H1 (cell line): Measurements from ENCODE around the gene PTHLH. TPM values are rescaled to one million over a fixed set of nuclear protein-coding genes. Genes with fewer than 3 reads are reported as not detected.

Source experiments
- CTCF ChIA-PET: fragments of 300-600 bp; sonication (Branson Sonifier 250); formaldehyde crosslinking; loops from one replicate; lab custom pipeline; 2021; ENCODE audit not compliant: partially characterized antibody; lab: Charles Lee
- POLR2A ChIA-PET: fragments of 300-600 bp; sonication (Branson Sonifier 250); formaldehyde crosslinking; loops from one replicate; lab custom pipeline; 2021; ENCODE audit warnings: inconsistent platforms; ENCODE audit not compliant: partially characterized antibody; lab: Charles Lee
- DNase-seq, 2 experiments: peaks; one replicate each; pipeline versions ENCODE4 v3.0.0 to v3.0.0-alpha.2; 2010 to 2022; ENCODE audit warnings: low spot score in 2 of 2, low read depth in 1 of 2, mixed read lengths in 1 of 2
- FAIRE-seq: peaks from 2 replicates; lab custom pipeline; 2011; peaks lifted over from hg19 to GRCh38; lab: Jason Lieb, UNC
- H2AFZ ChIP-seq: 2 replicates; pipeline ENCODE4 v1.8.1; 2012; ENCODE audit warnings: low read length, inconsistent platforms
- H2AK5ac ChIP-seq: 2 replicates; pipeline ENCODE4 v1.6.1; 2013; ENCODE audit warnings: low read depth, low read length
- H2BK120ac ChIP-seq: replicated peaks from 2 replicates; pipeline ENCODE3; 2013; ENCODE audit warnings: low read depth, low read length, inconsistent platforms
- H2BK12ac ChIP-seq: 2 replicates; pipeline ENCODE4 v1.6.1; 2013; ENCODE audit warnings: low read depth, low read length
- H2BK15ac ChIP-seq: 2 replicates; pipeline ENCODE4 v1.6.1; 2013; ENCODE audit warnings: low read length
- H2BK20ac ChIP-seq: 2 replicates; pipeline ENCODE4 v1.6.1; 2013; ENCODE audit warnings: low read length
- H2BK5ac ChIP-seq: 2 replicates; pipeline ENCODE4 v1.6.1; 2013; ENCODE audit warnings: low read depth, low read length
- H3K14ac ChIP-seq: 2 replicates; pipeline ENCODE4 v1.6.1; 2013; ENCODE audit warnings: inconsistent platforms; ENCODE audit not compliant: insufficient read length
- H3K18ac ChIP-seq: 2 replicates; pipeline ENCODE4 v1.6.1; 2013; ENCODE audit warnings: low read length; ENCODE audit errors: extremely low read depth
- H3K23ac ChIP-seq: 2 replicates; pipeline ENCODE4 v1.6.1; 2013; ENCODE audit warnings: inconsistent platforms; ENCODE audit not compliant: insufficient read length
- H3K23me2 ChIP-seq: 2 replicates; pipeline ENCODE4 v1.6.1; 2013; ENCODE audit warnings: low read depth, low read length
- H3K27ac ChIP-seq: 2 replicates; pipeline ENCODE4 v1.6.1; 2011; ENCODE audit warnings: low read depth, low read length, inconsistent platforms
- H3K27me3 ChIP-seq, 4 experiments: replicated peaks in 1 of 4; 1 replicate in 1 of 4; 2 replicates in 3 of 4; pipeline versions ENCODE4 v1.6.1 to v1.8.1; 2011 to 2013; ENCODE audit warnings: low read length in 3 of 4, mild to moderate bottlenecking in 3 of 4, inconsistent platforms in 2 of 4, mixed read lengths in 2 of 4, moderate library complexity in 1 of 4; ENCODE audit not compliant: control insufficient read depth in 3 of 4, insufficient read depth in 3 of 4; ENCODE audit errors: extremely low read depth in 1 of 4
- H3K36me3 ChIP-seq, 4 experiments: 2 replicates each; pipeline versions ENCODE4 v1.6.1 to v1.8.1; 2011 to 2013; ENCODE audit warnings: mild to moderate bottlenecking in 4 of 4, low read length in 3 of 4, moderate library complexity in 2 of 4, control low read depth in 1 of 4, inconsistent platforms in 1 of 4; ENCODE audit not compliant: insufficient read depth in 4 of 4, control insufficient read depth in 2 of 4
- H3K4ac ChIP-seq: replicated peaks from 2 replicates; pipeline ENCODE3; 2013; ENCODE audit warnings: low read length, low read depth, mixed read lengths, inconsistent platforms; ENCODE audit not compliant: insufficient read length
- H3K4me1 ChIP-seq, 4 experiments: replicated peaks in 1 of 4; 1 replicate in 1 of 4; 2 replicates in 3 of 4; pipeline versions ENCODE4 v1.6.1 to v1.8.1; 2011 to 2013; ENCODE audit warnings: low read length in 3 of 4, inconsistent platforms in 2 of 4, mixed read lengths in 1 of 4; ENCODE audit not compliant: insufficient read depth in 4 of 4, control insufficient read depth in 3 of 4
- H3K4me2 ChIP-seq, 2 experiments: 2 replicates each; pipeline versions ENCODE4 v1.6.1 to v1.8.1; 2011 to 2013; ENCODE audit warnings: low read depth in 2 of 2, low read length in 2 of 2, control low read depth in 1 of 2, inconsistent platforms in 1 of 2, mild to moderate bottlenecking in 1 of 2; ENCODE audit not compliant: insufficient read depth in 1 of 2
- H3K4me3 ChIP-seq, 4 experiments: fragments of 200-600, 300-600 bp in 1 of 4; sonication (generic), shearing (Covaris generic), sonication (Bioruptor Twin) in 1 of 4; 2 replicates each; pipeline versions ENCODE4 v1.5.1 to v1.8.1; 2011 to 2016; ENCODE audit warnings: low read length in 4 of 4, low read depth in 3 of 4, control low read depth in 2 of 4, inconsistent platforms in 2 of 4, mild to moderate bottlenecking in 2 of 4, mixed read lengths in 1 of 4, moderate library complexity in 1 of 4; ENCODE audit not compliant: insufficient read depth in 2 of 4; ENCODE audit errors: extremely low read depth in 1 of 4
- H3K56ac ChIP-seq: replicated peaks from 2 replicates; pipeline ENCODE3; 2013; ENCODE audit warnings: low read depth, mild to moderate bottlenecking, mixed read lengths, low read length, inconsistent platforms; ENCODE audit not compliant: insufficient read length
- H3K79me1 ChIP-seq: 2 replicates; pipeline ENCODE4 v1.6.1; 2013; ENCODE audit warnings: low read depth, low read length, control low read depth
- H3K79me2 ChIP-seq, 2 experiments: 2 replicates each; pipeline versions ENCODE4 v1.6.1 to v1.8.1; 2012 to 2013; ENCODE audit warnings: low read length in 2 of 2, mild to moderate bottlenecking in 2 of 2, inconsistent platforms in 1 of 2; ENCODE audit not compliant: insufficient read depth in 2 of 2, control insufficient read depth in 1 of 2
- H3K9ac ChIP-seq, 4 experiments: replicated peaks in 1 of 4; 1 replicate in 1 of 4; 2 replicates in 3 of 4; pipeline versions ENCODE4 v1.6.1 to v1.8.1; 2011 to 2013; ENCODE audit warnings: low read depth in 3 of 4, low read length in 3 of 4, control low read depth in 2 of 4, mild to moderate bottlenecking in 2 of 4, moderate library complexity in 2 of 4, inconsistent platforms in 1 of 4; ENCODE audit errors: extremely low read depth in 1 of 4
- H3K9me3 ChIP-seq, 2 experiments: 2 replicates each; pipeline versions ENCODE4 v1.6.1 to v1.8.1; 2012 to 2013; ENCODE audit warnings: mild to moderate bottlenecking in 2 of 2, moderate library complexity in 2 of 2, control low read depth in 1 of 2, inconsistent platforms in 1 of 2, low read depth in 1 of 2, low read length in 1 of 2, mixed read lengths in 1 of 2; ENCODE audit not compliant: insufficient read depth in 2 of 2
- H4K20me1 ChIP-seq, 2 experiments: replicated peaks in 1 of 2; 2 replicates each; pipeline versions ENCODE3 to v1.8.1; 2011 to 2013; ENCODE audit warnings: inconsistent platforms in 2 of 2, low read length in 2 of 2, mild to moderate bottlenecking in 1 of 2; ENCODE audit not compliant: insufficient read depth in 2 of 2, control insufficient read depth in 1 of 2
- H4K5ac ChIP-seq: 2 replicates; pipeline ENCODE4 v1.6.1; 2013; ENCODE audit warnings: low read length, low read depth, mixed read lengths, inconsistent platforms; ENCODE audit not compliant: insufficient read length
- H4K8ac ChIP-seq: 2 replicates; pipeline ENCODE4 v1.8.0; 2013; ENCODE audit warnings: mild to moderate bottlenecking, moderate library complexity, low read length, inconsistent platforms; ENCODE audit not compliant: insufficient read depth; ENCODE audit errors: extremely low read depth
- H4K91ac ChIP-seq: replicated peaks from 2 replicates; pipeline ENCODE3; 2013; ENCODE audit warnings: low read length, mixed read lengths, inconsistent platforms; ENCODE audit not compliant: insufficient read length
- ATF3 ChIP-seq: IDR thresholded peaks from 2 replicates; pipeline ENCODE4 v1.6.1; 2011; ENCODE audit warnings: low read depth, mild to moderate bottlenecking, low read length; ENCODE audit not compliant: insufficient read depth
- EP300 ChIP-seq, 2 experiments: IDR thresholded peaks; 1 replicate in 1 of 2; 2 replicates in 1 of 2; pipeline ENCODE4 v1.6.1; 2011 to 2012; ENCODE audit warnings: low read depth in 2 of 2, low read length in 2 of 2, mild to moderate bottlenecking in 2 of 2, borderline replicate concordance in 1 of 2, inconsistent platforms in 1 of 2, moderate library complexity in 1 of 2
- KDM1A ChIP-seq: fragments of 200-600, 300-600 bp; sonication (generic); IDR thresholded peaks from 2 replicates; pipeline ENCODE4 v1.7.1; 2016; ENCODE audit warnings: mild to moderate bottlenecking, low read length, borderline replicate concordance
- MAFK ChIP-seq: IDR thresholded peaks from 2 replicates; pipeline ENCODE4 v1.6.1; 2012; ENCODE audit warnings: low read depth, mild to moderate bottlenecking, improper control_type of control experiment, low read length
- SIRT6 ChIP-seq: IDR thresholded peaks from one replicate; pipeline ENCODE4 v1.7.1; 2012; ENCODE audit warnings: low read length, inconsistent platforms
- WGBS, 2 experiments: shearing (Covaris generic) in 1 of 2; methylation state at CpG; one replicate each; pipeline versions ENCODE4 v1.1.6 to v1.1.7; 2013 to 2015; ENCODE audit warnings: low lambda C conversion rate in 2 of 2, mixed read lengths in 2 of 2, inconsistent platforms in 1 of 2, low coverage in 1 of 2, missing lambda C conversion rate in 1 of 2; ENCODE audit not compliant: insufficient replicate concordance in 2 of 2, insufficient coverage in 1 of 2, insufficient read length in 1 of 2; ENCODE audit errors: extremely low coverage in 1 of 2, missing lambda C conversion rate in 1 of 2; 5-methylcytosine and 5-hydroxymethylcytosine counted together
- polyA plus RNA-seq, 7 experiments: library from polyadenylated mRNA; depleted of rRNA in 3 of 7; stranded (reverse) in 5 of 7; unstranded in 2 of 7; fragments of >200 nt in 5 of 7; fragments of 200-250 nt in 2 of 7; gene quantifications; 1 replicate in 5 of 7; 2 replicates in 1 of 7; 4 replicates in 1 of 7; pipeline versions ENCODE4 v1.2.1 to v1.2.3, GENCODE V29; 2011 to 2013; ENCODE audit warnings: missing spikeins in 2 of 7, mixed read lengths in 2 of 7
- total RNA-seq: library from RNA; stranded (reverse); fragmentation: NEBNext Ultra II Directional; extraction: Animal tissue kit (Norgen Biotek cat#: 25700); gene quantifications from 2 replicates; pipeline ENCODE4 v1.2.1, GENCODE V29; 2021

Gene PTHLH
- total and polyA plus RNA-seq, 2 of the 8 experiments (the other 6 are each of a cell fraction or from before 2014, with no cell fraction given), result 0.32 TPM; not detected in 1

DNA sequence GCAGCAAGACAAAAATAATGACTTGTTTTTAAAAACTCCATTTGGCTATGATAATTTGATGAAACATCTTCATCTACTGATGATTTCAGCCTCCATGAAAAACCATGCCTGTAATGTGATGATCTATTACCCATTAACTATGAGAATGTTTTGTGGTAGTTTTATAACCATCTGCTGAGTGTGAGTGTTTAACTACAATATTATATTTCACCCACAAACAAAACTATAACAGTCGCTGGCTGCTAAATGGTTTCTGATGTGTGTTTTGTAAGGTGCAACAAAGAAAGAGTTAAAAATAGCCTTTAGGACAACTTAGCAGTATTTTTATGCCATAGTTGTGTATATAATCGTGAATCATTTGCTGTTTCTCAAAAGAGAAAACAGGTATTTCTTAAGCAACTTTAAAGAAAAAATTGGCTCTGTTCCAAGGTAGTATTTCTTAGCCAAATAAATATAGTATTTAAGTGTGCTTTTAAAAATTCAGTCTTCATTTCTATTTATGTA is 4.9 kb downstream of the PTHLH start:
- no peak overlapping the region for H3K18ac ChIP-seq
- DNase-seq (no peak), FAIRE-seq (no peak)
- H2BK5ac ChIP-seq, result no peak overlapping the region
- H2AK5ac ChIP-seq, result no peak overlapping the region
- no peak overlapping the region for H4K91ac ChIP-seq
- no peak overlapping the region for H3K4me3 ChIP-seq
- H3K4ac ChIP-seq, result no peak overlapping the region
- no peak overlapping the region for H3K9ac ChIP-seq
- no peak overlapping the region for H3K27ac ChIP-seq
- H3K36me3 ChIP-seq, result 0 out of 8 replicates have a peak, but pooled peaks cover 0 to 3% (median 0%) of the 10 kb centered on the region in 4 experiments
- peaks cover 2 to 14% (median 6%) of the 10 kb centered on the region in 4 experiments; a peak in 3 of 7 replicates for H3K4me1 ChIP-seq
- H3K56ac ChIP-seq, result no peak overlapping the region
- no peak overlapping the region for H2BK12ac ChIP-seq
- H3K79me2 ChIP-seq, result no peaks in the 10 kb centered on the region
- peaks cover 14% of the 10 kb centered on the region; the same call in 1 of the 2 replicates for H3K23me2 ChIP-seq
- POLR2A ChIA-PET, result no interaction called here
- H3K27me3 ChIP-seq, result peaks cover 34 to 69% (median 52%) of the 10 kb centered on the region in 4 experiments
- no peaks in the 10 kb centered on the region for H3K9me3 ChIP-seq
- no peak overlapping the region for H4K5ac ChIP-seq
- peaks cover 3 to 8% of the 10 kb centered on the region in 2 experiments for H4K20me1 ChIP-seq
- no peak overlapping the region for H2AFZ ChIP-seq
- H3K4me2 ChIP-seq, result no peak overlapping the region
- no peak overlapping the region for H2BK120ac ChIP-seq
- no peak overlapping the region for H3K14ac ChIP-seq
- no peak overlapping the region for H2BK15ac ChIP-seq
- no peak overlapping the region for H2BK20ac ChIP-seq
- TF ChIP-seq ATF3 (no peak), MAFK (no peak), EP300 (IDR thresholded peaks at IDR 0.05; ENCODE audit: borderline replicate concordance in 1 of 2, low read depth in 2 of 2, low read length in 2 of 2) (no peak), SIRT6 (no peak), KDM1A (no peak)
- TF ChIP-seq, all 59 proteins: peak for 0
- no peak overlapping the region for H4K8ac ChIP-seq
- CTCF ChIA-PET, result interaction anchor here (1.4 kb wide), 1 partner anchor 16 kb away, joined by 3 read pairs; no protein-coding TSS in a partner anchor
- H3K79me1 ChIP-seq, result no peaks in the 10 kb centered on the region
- 75% methylated on average over 2 of the region's 2 CpGs; no CpG with 5 or more reads in 1 of the 2 experiments for WGBS, 2 experiments
- H3K23ac ChIP-seq, result no peak overlapping the region
